GM20000 (cell line): ENCODE measurements around the gene ZNF441.

Experiments used
- DNase-seq: peaks from one replicate; pipeline ENCODE4 v3.0.0; 2012; ENCODE audit warnings: low spot score
- TF ChIP-seq, protein P1 (sequence below): IDR thresholded peaks from 2 replicates; pipeline ENCODE4 v1.5.1; 2012; ENCODE audit warnings: mild to moderate bottlenecking, control low read depth; ENCODE audit errors: extremely low read depth, missing control alignments

ZNF441 gene

DNA sequence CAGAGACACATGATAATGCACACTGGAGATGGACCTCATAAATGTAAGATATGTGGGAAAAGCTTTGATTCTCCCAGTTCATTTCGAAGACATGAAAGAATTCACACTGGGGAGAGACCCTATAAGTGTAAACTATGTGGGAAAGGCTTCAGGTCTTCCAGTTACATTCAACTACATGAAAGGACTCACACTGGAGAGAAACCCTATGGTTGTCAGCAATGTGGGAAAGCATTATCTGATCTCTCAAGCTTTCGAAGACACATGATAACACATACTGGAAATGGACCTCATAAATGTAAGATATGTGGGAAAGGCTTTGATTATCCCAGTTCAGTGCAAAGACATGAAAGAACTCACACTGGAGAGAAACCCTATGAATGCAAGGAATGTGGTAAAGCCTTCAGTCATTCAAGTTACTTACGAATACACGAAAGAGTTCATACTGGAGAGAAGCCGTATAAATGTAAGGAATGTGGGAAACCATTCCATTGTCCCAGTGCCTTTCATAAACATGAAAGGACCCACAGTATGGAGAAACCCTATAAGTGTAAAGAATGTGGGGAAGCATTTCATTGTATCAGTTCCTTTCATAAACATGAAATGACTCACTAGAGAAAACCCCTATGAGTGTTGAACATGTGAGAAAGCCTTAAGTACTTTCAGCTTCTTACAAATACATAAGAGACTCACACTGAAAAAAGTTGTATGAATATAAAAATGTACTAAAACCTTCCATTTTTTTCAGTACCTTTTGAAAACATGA is 14.7 kb downstream of the ZNF441 start:
- DNase-seq: no peak
- TF ChIP-seq, protein P1, sequence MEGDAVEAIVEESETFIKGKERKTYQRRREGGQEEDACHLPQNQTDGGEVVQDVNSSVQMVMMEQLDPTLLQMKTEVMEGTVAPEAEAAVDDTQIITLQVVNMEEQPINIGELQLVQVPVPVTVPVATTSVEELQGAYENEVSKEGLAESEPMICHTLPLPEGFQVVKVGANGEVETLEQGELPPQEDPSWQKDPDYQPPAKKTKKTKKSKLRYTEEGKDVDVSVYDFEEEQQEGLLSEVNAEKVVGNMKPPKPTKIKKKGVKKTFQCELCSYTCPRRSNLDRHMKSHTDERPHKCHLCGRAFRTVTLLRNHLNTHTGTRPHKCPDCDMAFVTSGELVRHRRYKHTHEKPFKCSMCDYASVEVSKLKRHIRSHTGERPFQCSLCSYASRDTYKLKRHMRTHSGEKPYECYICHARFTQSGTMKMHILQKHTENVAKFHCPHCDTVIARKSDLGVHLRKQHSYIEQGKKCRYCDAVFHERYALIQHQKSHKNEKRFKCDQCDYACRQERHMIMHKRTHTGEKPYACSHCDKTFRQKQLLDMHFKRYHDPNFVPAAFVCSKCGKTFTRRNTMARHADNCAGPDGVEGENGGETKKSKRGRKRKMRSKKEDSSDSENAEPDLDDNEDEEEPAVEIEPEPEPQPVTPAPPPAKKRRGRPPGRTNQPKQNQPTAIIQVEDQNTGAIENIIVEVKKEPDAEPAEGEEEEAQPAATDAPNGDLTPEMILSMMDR: no peak

DNA sequence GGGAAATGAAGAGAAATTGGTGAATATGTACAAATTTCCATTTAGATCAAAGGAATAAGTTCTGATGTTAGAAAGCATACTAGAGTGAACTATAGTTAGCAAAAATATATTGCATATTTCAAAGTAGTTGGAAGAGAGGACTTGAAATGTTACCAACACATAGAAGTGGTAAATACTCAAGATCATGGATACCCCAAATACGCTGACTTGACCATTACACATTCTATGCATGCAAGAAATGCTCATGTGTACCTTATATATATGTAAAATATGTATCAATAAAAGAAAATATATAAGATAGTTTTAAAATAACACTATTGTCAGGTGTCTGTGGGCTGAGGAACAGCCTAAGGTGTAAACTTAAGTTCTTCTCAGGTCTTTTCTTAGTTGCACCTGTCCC is 17.0 kb downstream of the ZNF441 start:
- DNase-seq: no peak
- TF ChIP-seq, protein P1: no peak

DNA sequence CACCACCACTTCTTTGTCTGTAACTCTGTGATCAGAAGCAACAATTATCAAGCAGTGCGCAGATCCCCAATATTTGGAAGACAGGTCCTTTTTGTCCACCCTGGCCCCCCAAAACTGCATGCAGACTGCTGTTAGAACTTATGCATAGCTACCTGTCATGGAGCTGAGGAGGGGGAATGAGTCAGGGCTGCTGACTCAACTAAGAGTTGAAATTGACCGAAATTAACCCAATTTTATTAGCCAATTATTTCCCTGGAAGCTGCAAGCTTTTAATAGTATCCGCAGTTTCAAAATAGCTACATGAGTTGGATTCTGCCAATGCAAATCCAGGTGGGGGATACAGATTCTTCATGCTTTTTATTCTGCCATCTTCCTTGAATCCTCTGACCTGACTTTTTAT is 17.6 kb downstream of the ZNF441 start:
- no peak for DNase-seq
- TF ChIP-seq, protein P1: no peak

DNA sequence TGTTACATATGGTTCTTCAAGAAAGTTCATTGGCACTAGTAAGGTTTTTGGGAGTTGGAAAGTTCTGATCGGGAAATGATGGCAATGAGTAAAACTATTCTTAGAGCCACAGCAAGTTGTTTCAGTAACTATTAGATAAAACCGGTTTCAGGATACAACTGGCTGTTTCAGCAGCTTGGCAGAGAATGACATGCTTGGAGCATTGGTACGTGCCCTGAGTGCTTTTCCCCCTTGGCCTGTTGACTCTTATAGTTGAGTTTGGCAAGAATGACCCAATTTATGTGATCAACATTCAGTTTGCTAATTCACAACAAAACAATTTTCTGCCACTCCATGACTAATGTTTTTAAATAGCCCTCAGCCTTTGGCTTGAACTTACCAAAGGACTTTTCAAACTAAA is 20.7 kb downstream of the ZNF441 start:
- no peak for DNase-seq
- TF ChIP-seq, protein P1: no peak

DNA sequence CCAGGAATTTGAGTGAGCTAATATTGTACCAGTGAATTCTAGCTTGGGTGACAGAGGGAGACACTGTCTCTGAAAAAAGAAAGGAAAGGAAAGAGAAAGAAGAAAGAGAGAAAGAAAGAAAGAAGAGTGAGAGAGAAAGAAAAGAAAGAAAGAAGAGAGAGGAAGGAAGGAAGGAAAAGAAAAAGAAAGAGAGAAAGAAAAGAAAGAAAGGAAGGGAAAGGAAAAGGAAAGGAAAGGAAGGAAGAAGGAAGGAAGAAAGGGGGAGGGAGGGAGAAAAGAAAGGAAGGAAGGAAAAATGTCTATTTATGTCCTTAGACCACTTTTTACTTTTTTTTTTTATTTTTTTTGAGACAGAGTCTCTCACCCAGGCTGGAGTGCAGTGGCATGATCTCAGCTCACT is 26.1 kb downstream of the ZNF441 start:
- no peak for DNase-seq
- TF ChIP-seq, protein P1: no peak

DNA sequence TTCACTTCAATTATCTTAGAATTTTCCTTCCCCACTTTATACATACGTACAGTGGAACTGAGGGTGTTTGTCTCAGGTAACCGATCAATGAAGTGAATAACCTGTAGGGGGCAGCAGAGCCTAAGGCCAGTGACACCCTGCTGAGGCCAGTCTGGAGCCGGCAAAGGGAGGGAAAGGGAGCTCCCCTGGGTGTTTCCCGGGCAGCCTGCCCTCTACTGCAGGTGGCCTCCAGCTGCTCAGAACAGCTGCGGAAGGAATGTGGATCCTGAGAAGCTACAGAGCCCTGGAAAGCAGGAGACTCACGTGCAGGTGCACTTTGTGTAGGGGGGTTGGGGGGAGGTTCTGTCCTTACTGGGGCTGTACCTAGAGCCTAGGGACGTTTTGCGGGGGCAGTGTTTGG is 30.7 kb downstream of the ZNF441 start:
- peak; percentile 89 for DNase-seq
- TF ChIP-seq, protein P1: peak; percentile 64

DNA sequence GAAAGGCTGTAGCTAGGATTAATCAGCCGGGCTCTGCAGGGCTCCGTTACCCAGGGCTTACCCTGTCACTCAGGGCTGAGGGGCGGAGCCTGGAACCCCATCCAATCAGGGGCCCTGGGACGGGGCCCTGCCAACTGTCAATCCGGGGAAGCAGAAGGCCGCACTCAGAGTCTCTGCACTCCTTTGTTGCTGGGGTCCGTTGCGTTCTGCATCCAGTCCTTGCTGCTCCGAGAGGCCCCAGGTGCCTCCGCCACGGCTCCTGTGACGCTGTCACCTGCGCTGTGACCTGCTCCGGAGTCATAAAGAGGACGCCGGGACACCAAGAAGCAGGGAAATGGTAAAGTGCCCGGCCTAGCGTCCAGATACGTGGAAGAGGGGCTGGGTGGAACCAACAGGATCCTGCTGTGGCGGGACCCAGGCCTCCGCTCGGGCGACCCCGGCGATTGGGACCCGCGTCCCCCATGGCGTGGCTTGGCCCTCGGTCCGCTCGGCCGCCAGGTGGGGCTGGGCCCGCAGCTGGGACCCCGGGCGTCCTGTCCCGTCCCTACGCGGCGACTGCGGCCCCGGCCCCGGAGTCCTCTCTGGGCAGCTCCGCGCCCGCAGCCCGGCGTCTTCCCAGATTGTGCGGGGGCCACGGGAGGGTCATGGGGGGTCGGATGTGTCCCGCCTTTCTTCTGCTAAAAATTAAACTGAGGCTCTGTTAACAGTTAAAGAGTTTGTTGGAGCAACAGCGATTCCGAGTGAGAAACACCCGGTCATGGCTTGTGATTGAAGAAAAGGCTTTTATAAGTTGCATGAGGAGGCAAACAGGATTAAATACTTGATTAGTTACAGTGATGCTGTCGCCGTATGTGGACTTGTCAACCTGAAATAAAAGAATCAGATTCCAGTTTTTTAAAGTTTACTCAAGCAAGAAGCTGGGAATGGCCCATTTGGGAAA is 31.9 kb downstream of the ZNF441 start, which contains the start of gene ZNF491:
TSS of gene ZNF491 (plus strand) at position 133 of the 940 bp plus-strand sequence. CDS start 7,431 bp downstream, outside the sequence.
- TF ChIP-seq, protein P1: peak; percentile 25
- peak; percentile 97 for DNase-seq
